ENCODE results near the gene TRIML1. TPM values are rescaled to one million over a fixed set of nuclear protein-coding genes. Genes with fewer than 3 reads are reported as not detected.

Gene TRIML1
- total and polyA plus RNA-seq, 11 donors, result not detected

- WGBS, 4 donors, result 32 to 49% (median 37%) methylated on average over 11 of the region's 11 CpGs
Measured at GRCh38 chr4:188109157-188109755, 30.0 kb upstream of the TRIML1 start, which contains the start of gene TRIML2. TSS of gene TRIML2 (minus strand) at chr4:188109603. CDS start at chr4:188105368, 4,235 bp downstream.

DNA sequence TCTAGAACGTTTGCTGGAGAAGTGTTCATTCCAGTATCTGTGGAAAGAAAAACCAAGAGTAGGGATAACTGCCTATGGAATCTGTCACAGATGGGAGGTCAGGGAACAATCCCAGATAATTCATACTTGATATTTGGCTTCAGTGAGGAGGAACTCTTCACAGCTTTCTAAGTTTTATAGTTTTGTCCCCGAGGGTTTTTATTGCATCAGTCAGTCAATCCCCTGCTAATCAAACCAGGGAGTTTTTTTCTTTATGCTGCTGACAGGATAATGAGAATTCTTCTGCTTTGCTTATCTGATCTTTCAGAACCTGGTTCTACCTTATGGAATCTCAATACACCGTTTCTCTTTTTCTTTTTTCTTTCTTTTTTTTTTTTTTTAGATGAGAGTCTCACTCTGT is 29.2 kb upstream of the TRIML1 start:
- no peak for TF ChIP-seq POLR2A (IDR thresholded peaks at IDR 0.05)
- TF ChIP-seq CTCF (IDR thresholded peaks at IDR 0.05), result no peak
- no peak for ATAC-seq
- H3K27ac ChIP-seq, result no peak overlapping the region
- H3K36me3 ChIP-seq, result no peaks in the 10 kb centered on the region
- H3K27me3 ChIP-seq, result peaks cover 0 to 6% (median 0%) of the 10 kb centered on the region in 9 donors
- H3K4me3 ChIP-seq, result no peak overlapping the region
- DNase-seq, result no peak
- intact Hi-C loops (cut with DNase I), result no loop called here
- H3K4me1 ChIP-seq, result no peaks in the 10 kb centered on the region
- 45 to 53% (median 51%) methylated on average over 3 of the region's 3 CpGs for WGBS, 4 donors
- H3K9me3 ChIP-seq, result peaks cover 0 to 14% (median 0%) of the 10 kb centered on the region in 12 donors

More at GRCh38 chr4:188109157-188109755, 30.0 kb upstream of the TRIML1 start, which contains the start of gene TRIML2:
- no peak for TF ChIP-seq POLR2A (IDR thresholded peaks at IDR 0.05)
- no peak for TF ChIP-seq CTCF (IDR thresholded peaks at IDR 0.05)
- DNase-seq (no peak), ATAC-seq (no peak)
- Histone ChIP-seq H3K27ac (no peak within 1 kb of the TSS), H3K4me1 (no peaks in the 10 kb centered on the region), H3K27me3 (peaks cover 0 to 6% (median 0%) of the 10 kb centered on the region in 9 donors), H3K4me3 (no peak within 1 kb of the TSS), H3K9me3 (peaks cover 0 to 16% (median 0%) of the 10 kb centered on the region in 12 donors), H3K36me3 (no peaks in the 10 kb centered on the region)
- intact Hi-C loops (cut with DNase I), result no loop called here

GRCh38 chr4:188110741-188111471 is 28.3 kb upstream of the TRIML1 start:
- no peak overlapping the region for H3K4me3 ChIP-seq
- WGBS, 4 donors, result 62 to 73% (median 68%) methylated on average over 7 of the region's 7 CpGs
- H3K27me3 ChIP-seq, result peaks cover 0 to 6% (median 0%) of the 10 kb centered on the region in 9 donors
- no peaks in the 10 kb centered on the region for H3K4me1 ChIP-seq
- TF ChIP-seq POLR2A (IDR thresholded peaks at IDR 0.05), result no peak
- no peak for TF ChIP-seq CTCF (IDR thresholded peaks at IDR 0.05)
- DNase-seq (no peak), ATAC-seq (no peak)
- H3K9me3 ChIP-seq, result peaks cover 0 to 6% (median 0%) of the 10 kb centered on the region in 12 donors
- no peak overlapping the region for H3K27ac ChIP-seq
- intact Hi-C loops (cut with DNase I), result no loop called here
- H3K36me3 ChIP-seq, result no peaks in the 10 kb centered on the region

DNA sequence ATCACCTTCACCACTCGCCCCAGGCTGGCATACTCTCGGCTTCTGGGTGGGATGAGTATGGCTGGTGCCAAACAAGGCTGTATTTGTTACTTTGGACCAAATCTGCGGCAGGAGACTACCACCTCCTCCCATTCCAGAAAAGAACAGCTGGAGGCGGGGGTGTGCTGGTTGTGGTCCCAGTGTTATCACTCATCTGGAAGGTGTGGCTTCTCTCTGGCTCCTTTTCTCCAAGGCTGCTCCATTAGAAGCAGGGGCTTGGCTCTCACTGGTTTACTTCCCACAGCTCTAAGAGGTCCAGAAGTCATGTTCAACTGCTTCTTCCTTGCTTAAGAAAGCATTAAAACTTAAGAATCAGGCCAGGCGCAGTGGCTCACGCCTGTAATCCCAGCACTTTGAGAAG is 27.3 kb upstream of the TRIML1 start:
- ATAC-seq (peak in 2 of 4 donors; percentile 28 to 80), DNase-seq (peak in 1 of 5 donors; percentile 6)
- H3K36me3 ChIP-seq, result no peaks in the 10 kb centered on the region
- no peaks in the 10 kb centered on the region for H3K4me1 ChIP-seq
- no peak overlapping the region for H3K4me3 ChIP-seq
- no peaks in the 10 kb centered on the region for H3K9me3 ChIP-seq
- no peak overlapping the region for H3K27ac ChIP-seq
- intact Hi-C loops (cut with DNase I), result no loop called here
- peaks cover 0 to 6% (median 0%) of the 10 kb centered on the region in 9 donors for H3K27me3 ChIP-seq
- WGBS, 4 donors, result 71 to 81% (median 76%) methylated on average over 6 of the region's 6 CpGs
- TF ChIP-seq CTCF (IDR thresholded peaks at IDR 0.05) (no peak), POLR2A (IDR thresholded peaks at IDR 0.05) (no peak)
